ENCODE measurements around the gene ANKRD1.

GRCh38 chr10:90945491-90946070, 24.7 kb upstream of the ANKRD1 start:
- no peak for TF ChIP-seq POLR2A (IDR thresholded peaks at IDR 0.05)
- TF ChIP-seq CTCF (IDR thresholded peaks at IDR 0.05), result no peak

All from heart left ventricle (tissue), 13 donors.